T-helper 17 cell (primary cell): Measurements from ENCODE around the gene PLCD3. TPM values are rescaled to one million over a fixed set of nuclear protein-coding genes. Genes with fewer than 3 reads are reported as not detected.
A peak's percentile ranks its signal among the peaks of the same experiment; 100 is the strongest.
"Not testable (repeated sequence)": the region's sequence is repeated elsewhere in the genome, so short reads cannot be mapped to it uniquely, and the experiment has no call there.

Experiments
- ATAC-seq: fragments of 150-1000 bp; cut with Tn5 transposase; 2 replicates; pipeline ENCODE4 v1.10.0; 2021; ENCODE audit warnings: mild to moderate bottlenecking, moderate library complexity
- DNase-seq, 3 donors: peaks; one replicate each; pipeline versions ENCODE4 v3.0.0 to v3.0.0-alpha.2; 2020 to 2021
- H3K9me3 ChIP-seq: one replicate; pipeline ENCODE4 v1.7.0; 2013; ENCODE audit warnings: low read length, mild to moderate bottlenecking; ENCODE audit not compliant: control insufficient read depth, poor library complexity, severe bottlenecking
- H3K27ac Mint-ChIP-seq: one replicate; pipeline ENCODE4 v1.8.0; 2022; ENCODE audit warnings: mild to moderate bottlenecking, moderate library complexity, mixed read lengths
- H3K27me3 Mint-ChIP-seq: one replicate; pipeline ENCODE4 v1.8.0; 2022; ENCODE audit warnings: mixed read lengths
- H3K36me3 Mint-ChIP-seq: one replicate; pipeline ENCODE4 v1.8.0; 2022; ENCODE audit warnings: low read depth, mixed read lengths
- H3K4me1 Mint-ChIP-seq: one replicate; pipeline ENCODE4 v1.8.0; 2022; ENCODE audit warnings: mild to moderate bottlenecking, mixed read lengths
- H3K4me3 Mint-ChIP-seq: one replicate; pipeline ENCODE4 v1.8.0; 2022; ENCODE audit warnings: mild to moderate bottlenecking, moderate library complexity, mixed read lengths
- total RNA-seq, 4 donors: library from RNA in 2 of 4; stranded (reverse) in 2 of 4; gene quantifications; one replicate each; pipeline ENCODE4 v1.2.3 and lab custom pipeline; 2022 to 2026

PLCD3 gene
- total RNA-seq, 2 donors from 2014 or later = 3.7 to 5.0 TPM

GRCh38 chr17:45132572-45133463 is 503 bp upstream of the PLCD3 start:
- Mint-ChIP-seq H3K36me3 (no peaks in the 10 kb centered on the region), H3K4me1 (peaks cover 11% of the 10 kb centered on the region), H3K4me3 (peak overlapping the region; percentile 90), H3K27ac (peak overlapping the region; percentile 73), H3K27me3 (no peaks in the 10 kb centered on the region)
- no peaks in the 10 kb centered on the region for H3K9me3 ChIP-seq
- DNase-seq = peak; percentile 46 to 70 (median 48)
- ATAC-seq = peak; percentile 52

DNA sequence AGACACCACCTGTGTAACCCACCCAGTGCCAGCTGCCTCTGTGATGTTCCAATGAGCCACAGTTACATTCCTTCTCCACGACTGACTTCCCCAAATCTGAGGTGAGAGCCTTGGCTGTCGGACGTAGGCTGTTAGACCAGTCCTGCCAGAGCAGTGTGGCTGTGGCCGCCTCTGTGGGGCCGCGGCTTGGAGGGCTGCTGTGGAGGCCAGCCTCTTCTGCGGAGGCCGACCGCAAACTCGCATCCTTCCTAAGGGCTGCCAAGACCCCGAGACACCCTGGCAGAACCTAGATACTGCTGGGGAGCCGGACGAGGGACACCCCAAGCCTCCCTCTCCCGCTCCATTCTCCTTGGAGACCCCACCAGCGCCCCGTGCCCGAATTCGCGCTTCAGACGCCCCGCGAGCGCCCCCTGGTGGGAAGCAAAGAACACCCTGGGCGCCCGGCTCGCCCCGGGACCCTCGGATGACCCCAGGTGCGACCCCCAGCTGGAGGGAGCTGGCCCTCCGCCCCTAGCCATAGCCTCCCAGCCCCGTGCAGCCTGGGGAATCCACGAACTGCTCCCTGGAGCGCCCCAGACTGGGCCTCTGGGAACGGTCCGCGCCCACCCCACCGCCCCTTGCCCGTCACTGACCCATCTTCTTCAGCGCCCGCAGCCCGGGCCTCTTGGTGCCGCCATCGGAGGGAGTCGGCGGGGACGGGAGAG is 547 bp downstream of the PLCD3 start:
- DNase-seq (peak; percentile 33 to 51 (median 51)), ATAC-seq (no peak)
- no peaks in the 10 kb centered on the region for H3K9me3 ChIP-seq
- H3K27ac Mint-ChIP-seq = peak overlapping the region; percentile 54
- peaks cover 11% of the 10 kb centered on the region for H3K4me1 Mint-ChIP-seq
- H3K27me3 Mint-ChIP-seq = no peaks in the 10 kb centered on the region
- no peaks in the 10 kb centered on the region for H3K36me3 Mint-ChIP-seq
- H3K4me3 Mint-ChIP-seq = peak overlapping the region; percentile 90

DNA sequence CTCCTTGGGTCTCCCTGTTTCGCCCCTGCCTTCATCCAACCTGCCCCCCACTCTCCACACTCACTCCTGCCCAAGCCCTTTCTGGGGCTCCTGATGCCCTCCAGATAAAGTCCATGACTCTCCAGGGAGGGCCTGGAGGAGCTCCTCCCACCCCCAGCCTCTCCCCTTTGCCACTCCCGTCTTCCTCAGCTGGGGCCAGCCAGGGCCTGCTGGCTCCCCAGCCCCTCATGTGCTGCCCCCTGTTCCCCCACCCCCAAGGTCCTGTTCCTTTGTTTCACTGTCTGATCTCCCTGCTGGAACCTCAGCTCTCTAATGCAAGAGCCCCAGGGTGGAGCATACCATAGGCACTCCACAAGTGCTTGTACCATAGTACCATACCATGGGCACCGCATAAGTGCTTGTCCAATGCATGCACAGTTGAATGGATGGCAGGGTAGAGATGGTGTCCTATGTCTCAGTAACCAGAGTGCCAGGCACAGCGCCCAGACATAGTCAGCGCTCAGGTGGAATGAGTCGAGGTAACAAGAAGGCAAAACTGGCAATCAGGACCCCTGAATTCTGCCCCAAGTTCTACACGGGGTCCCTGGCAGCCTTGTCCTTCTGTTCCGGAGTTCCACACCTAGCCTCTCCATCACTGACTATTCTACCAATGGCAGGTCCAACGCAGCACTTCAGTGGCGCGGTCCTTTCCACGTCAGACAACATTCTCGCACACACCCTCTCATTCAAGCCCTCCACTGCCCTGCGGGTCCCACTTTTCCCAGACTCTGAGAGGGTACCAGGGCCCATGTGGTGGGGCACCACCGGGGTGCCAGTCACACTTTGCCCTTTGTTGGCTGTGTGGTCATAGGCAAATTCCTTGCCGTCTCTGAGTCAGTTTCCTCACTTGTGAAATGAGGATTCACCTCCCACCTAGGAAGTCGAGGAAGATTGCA is 1.4 kb downstream of the PLCD3 start:
- Mint-ChIP-seq H3K4me3 (peak overlapping the region; percentile 90), H3K27me3 (no peaks in the 10 kb centered on the region), H3K4me1 (peaks cover 8% of the 10 kb centered on the region), H3K27ac (peak overlapping the region; percentile 54), H3K36me3 (no peaks in the 10 kb centered on the region)
- no peaks in the 10 kb centered on the region for H3K9me3 ChIP-seq
- no peak for DNase-seq
- ATAC-seq = no peak

DNA sequence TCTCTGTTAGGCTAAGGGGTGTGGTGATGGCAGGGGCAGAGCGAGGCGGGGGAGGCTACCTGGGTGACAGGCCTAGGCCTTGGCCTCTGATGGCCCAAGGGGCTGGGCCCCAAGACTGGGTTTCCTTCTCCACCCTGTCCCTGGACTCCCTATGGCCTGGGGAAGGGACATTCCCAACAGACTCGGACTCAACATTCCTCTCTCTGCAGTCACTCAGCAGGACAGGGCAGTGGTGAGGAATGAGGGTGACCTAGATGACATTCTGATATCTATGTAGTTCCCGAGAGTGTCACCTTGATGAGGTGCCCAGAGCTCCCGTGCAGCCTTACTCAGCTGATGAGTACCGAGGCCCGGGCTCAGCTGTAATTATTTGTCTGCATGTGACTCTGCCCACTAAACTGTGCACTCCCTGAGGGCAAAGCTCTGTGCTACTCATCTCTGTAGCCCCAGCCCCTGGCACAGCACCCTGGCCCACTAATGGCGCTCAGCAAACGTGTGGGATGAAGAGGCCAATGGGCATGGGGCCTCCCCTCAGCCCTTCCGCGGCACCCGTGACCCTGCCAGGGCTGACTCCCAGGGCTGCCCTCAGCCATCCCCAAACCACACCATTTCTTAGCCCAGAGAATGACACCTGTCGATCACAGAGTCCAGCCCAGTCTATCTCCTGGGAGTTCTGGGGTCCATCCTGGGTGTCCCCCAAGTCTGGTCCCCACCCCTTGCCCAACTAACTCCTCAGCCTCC is 2.2 kb downstream of the PLCD3 start:
- Mint-ChIP-seq H3K4me3 (peak overlapping the region; percentile 60), H3K27ac (no peak overlapping the region), H3K4me1 (peaks cover 4% of the 10 kb centered on the region), H3K27me3 (no peaks in the 10 kb centered on the region), H3K36me3 (no peaks in the 10 kb centered on the region)
- ATAC-seq (no peak), DNase-seq (no peak)
- H3K9me3 ChIP-seq = no peaks in the 10 kb centered on the region

DNA sequence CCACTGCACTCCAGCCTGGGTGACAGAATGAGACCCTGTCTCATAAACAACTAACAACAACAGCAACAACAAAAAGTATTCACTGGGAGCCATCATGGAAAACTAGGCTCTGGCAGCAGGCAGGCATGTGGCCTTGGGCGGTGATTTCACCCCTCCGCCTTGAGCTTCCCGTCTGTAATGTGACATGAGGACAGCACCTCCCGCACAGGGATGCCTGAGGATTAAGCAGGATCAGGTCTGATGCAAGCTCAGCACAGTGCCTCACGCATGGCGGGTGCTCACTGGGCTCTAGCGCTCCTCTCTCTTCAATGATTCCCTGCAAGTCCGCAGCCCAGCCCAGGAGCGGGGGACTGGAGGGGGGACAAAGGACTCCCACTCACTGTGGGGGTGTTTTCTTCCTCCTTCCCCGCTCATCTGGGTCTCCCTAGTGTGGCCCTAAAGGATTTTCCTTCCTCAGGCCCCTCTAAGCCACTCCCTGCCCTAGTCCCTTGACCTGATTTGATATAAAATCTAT is 2.8 kb downstream of the PLCD3 start:
- ATAC-seq (no peak), DNase-seq (no peak)
- H3K27ac Mint-ChIP-seq = no peak overlapping the region
- H3K27me3 Mint-ChIP-seq = no peaks in the 10 kb centered on the region
- H3K9me3 ChIP-seq = no peaks in the 10 kb centered on the region
- no peak overlapping the region for H3K4me3 Mint-ChIP-seq
- peaks cover 2% of the 10 kb centered on the region for H3K4me1 Mint-ChIP-seq
- no peaks in the 10 kb centered on the region for H3K36me3 Mint-ChIP-seq

- no peaks in the 10 kb centered on the region for H3K27me3 Mint-ChIP-seq
- no peak overlapping the region for H3K27ac Mint-ChIP-seq
- DNase-seq = no peak
- no peak for ATAC-seq
- no peaks in the 10 kb centered on the region for H3K9me3 ChIP-seq
- H3K36me3 Mint-ChIP-seq = no peaks in the 10 kb centered on the region
- H3K4me1 Mint-ChIP-seq = peaks cover 2% of the 10 kb centered on the region
- no peak overlapping the region for H3K4me3 Mint-ChIP-seq
These were observed 3.3 kb downstream of the PLCD3 start for GRCh38 chr17:45128989-45129388.

GRCh38 chr17:45128331-45128730 is 4.0 kb downstream of the PLCD3 start:
- H3K36me3 Mint-ChIP-seq = no peaks in the 10 kb centered on the region
- ATAC-seq (no peak), DNase-seq (no peak)
- no peaks in the 10 kb centered on the region for H3K27me3 Mint-ChIP-seq
- no peaks in the 10 kb centered on the region for H3K4me1 Mint-ChIP-seq
- H3K9me3 ChIP-seq = no peaks in the 10 kb centered on the region
- H3K27ac Mint-ChIP-seq = no peak overlapping the region
- H3K4me3 Mint-ChIP-seq = no peak overlapping the region

- no peak for ATAC-seq
- Mint-ChIP-seq H3K4me3 (no peak overlapping the region), H3K27me3 (no peaks in the 10 kb centered on the region), H3K27ac (no peak overlapping the region), H3K36me3 (no peaks in the 10 kb centered on the region), H3K4me1 (no peaks in the 10 kb centered on the region)
- no peaks in the 10 kb centered on the region for H3K9me3 ChIP-seq
- DNase-seq = no peak
These were observed 4.6 kb downstream of the PLCD3 start for GRCh38 chr17:45127548-45128300.

DNA sequence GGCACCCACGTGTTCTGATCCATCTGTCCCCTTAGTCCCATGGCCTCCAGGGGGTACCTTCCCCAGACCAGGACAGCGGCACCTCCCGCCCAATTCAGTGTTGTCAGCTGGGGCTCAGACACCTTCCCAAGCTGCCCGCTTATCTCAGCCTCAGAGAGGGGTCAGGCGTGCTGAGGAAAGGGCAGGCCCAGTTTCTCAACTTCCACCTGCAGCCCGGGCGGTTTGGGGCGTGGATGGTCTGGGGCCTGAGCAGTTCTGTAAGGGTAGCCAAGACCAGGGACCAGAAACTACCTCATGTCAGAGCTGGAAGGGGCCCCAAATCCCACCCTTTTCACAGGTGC is 5.1 kb downstream of the PLCD3 start:
- DNase-seq = no peak
- no peak overlapping the region for H3K27ac Mint-ChIP-seq
- no peaks in the 10 kb centered on the region for H3K27me3 Mint-ChIP-seq
- H3K9me3 ChIP-seq = no peaks in the 10 kb centered on the region
- H3K4me1 Mint-ChIP-seq = no peaks in the 10 kb centered on the region
- H3K4me3 Mint-ChIP-seq = no peak overlapping the region
- no peak for ATAC-seq
- H3K36me3 Mint-ChIP-seq = no peaks in the 10 kb centered on the region

DNA sequence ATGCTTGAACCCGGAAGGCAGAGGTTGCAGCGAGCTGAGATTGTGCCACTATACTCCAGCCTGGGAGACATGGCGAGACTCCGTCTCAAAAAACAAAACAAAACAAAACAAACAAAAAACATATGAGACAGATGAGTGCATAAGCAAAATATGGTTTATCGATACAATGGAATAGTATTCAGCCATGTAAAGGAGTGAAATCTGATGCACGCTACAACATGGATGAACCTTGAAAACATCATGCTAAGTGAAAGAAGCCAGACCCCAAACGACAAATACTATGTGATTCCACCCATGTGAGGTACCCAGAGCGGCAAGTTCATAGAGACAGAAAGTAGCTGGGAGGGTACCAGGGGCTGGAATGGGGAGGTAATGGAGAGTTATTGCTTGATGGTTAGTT is 6.8 kb downstream of the PLCD3 start:
- H3K27ac Mint-ChIP-seq = no peak overlapping the region
- DNase-seq (no peak), ATAC-seq (no peak)
- no peak overlapping the region for H3K4me3 Mint-ChIP-seq
- H3K27me3 Mint-ChIP-seq = peaks cover 8% of the 10 kb centered on the region
- H3K4me1 Mint-ChIP-seq = no peaks in the 10 kb centered on the region
- H3K9me3 ChIP-seq = no peaks in the 10 kb centered on the region
- H3K36me3 Mint-ChIP-seq = no peaks in the 10 kb centered on the region

GRCh38 chr17:45124797-45125122 is 7.6 kb downstream of the PLCD3 start:
- ATAC-seq, H3K27ac Mint-ChIP-seq, H3K27me3 Mint-ChIP-seq, H3K36me3 Mint-ChIP-seq, H3K4me1 Mint-ChIP-seq, DNase-seq, H3K4me3 Mint-ChIP-seq, H3K9me3 ChIP-seq: not testable (repeated sequence)
